CD4-positive, alpha-beta T cell treated with Interleukin-15 for 1 hour (primary cell): ENCODE results near the gene ADAMTS9.

Experiments used
- DNase-seq: peaks from one replicate; pipeline ENCODE4 v3.0.0-alpha.2; 2020

ADAMTS9 gene

GRCh38 chr3:64685800-64686445, 1.9 kb downstream of the ADAMTS9 start:
- DNase-seq: no peak

GRCh38 chr3:64685331-64685799, 2.4 kb downstream of the ADAMTS9 start:
- no peak for DNase-seq

GRCh38 chr3:64684715-64685261, 3.0 kb downstream of the ADAMTS9 start:
- DNase-seq: no peak

GRCh38 chr3:64681827-64682226, 6.0 kb downstream of the ADAMTS9 start:
- no peak for DNase-seq

GRCh38 chr3:64681015-64681414, 6.8 kb downstream of the ADAMTS9 start:
- no peak for DNase-seq

- no peak for DNase-seq
These were observed 7.5 kb downstream of the ADAMTS9 start for GRCh38 chr3:64680334-64680733.

- no peak for DNase-seq
These were observed 9.7 kb downstream of the ADAMTS9 start for GRCh38 chr3:64677961-64678716.

GRCh38 chr3:64676831-64677230, 11.0 kb downstream of the ADAMTS9 start:
- DNase-seq: no peak

- DNase-seq: no peak
These were observed 12.0 kb downstream of the ADAMTS9 start for GRCh38 chr3:64675687-64676247.

- DNase-seq: no peak
These were observed 13.2 kb downstream of the ADAMTS9 start for GRCh38 chr3:64674591-64675076.

- no peak for DNase-seq
These were observed 14.6 kb downstream of the ADAMTS9 start for GRCh38 chr3:64673159-64673715.

- DNase-seq: no peak
These were observed 19.0 kb downstream of the ADAMTS9 start for GRCh38 chr3:64668582-64669510.

GRCh38 chr3:64667887-64668581, 19.8 kb downstream of the ADAMTS9 start:
- DNase-seq: no peak

- DNase-seq: no peak
These were observed 20.7 kb downstream of the ADAMTS9 start for GRCh38 chr3:64667138-64667537.

- no peak for DNase-seq
These were observed 21.6 kb downstream of the ADAMTS9 start for GRCh38 chr3:64666171-64666588.

- no peak for DNase-seq
These were observed 23.4 kb downstream of the ADAMTS9 start for GRCh38 chr3:64664397-64664796.

- no peak for DNase-seq
These were observed 28.2 kb downstream of the ADAMTS9 start for GRCh38 chr3:64659617-64659978.

- DNase-seq: no peak
These were observed 29.8 kb downstream of the ADAMTS9 start for GRCh38 chr3:64658001-64658400.

- DNase-seq: no peak
These were observed 31.3 kb downstream of the ADAMTS9 start for GRCh38 chr3:64656544-64656943.

GRCh38 chr3:64655160-64655559, 32.6 kb downstream of the ADAMTS9 start:
- DNase-seq: no peak

- DNase-seq: no peak
These were observed 33.8 kb downstream of the ADAMTS9 start for GRCh38 chr3:64654013-64654412.

GRCh38 chr3:64653101-64653500, 34.7 kb downstream of the ADAMTS9 start:
- no peak for DNase-seq
